ENCODE measurements around the gene WFDC9.

The WFDC9 gene

GRCh38 chr20:45583502-45583901 lies 47.6 kb downstream of the WFDC9 start:
- no peaks in the 10 kb centered on the region for H3F3A ChIP-seq (ENCODE audit: low read depth)
- H3K9ac ChIP-seq (ENCODE audit: low read depth, low read length, poor library complexity, severe bottlenecking) = no peak overlapping the region
- H3K36me3 ChIP-seq (ENCODE audit: insufficient read depth, low read length) = no peaks in the 10 kb centered on the region
- no peak overlapping the region for H3K4me3 ChIP-seq (ENCODE audit: low read length, poor library complexity, severe bottlenecking)
- TF ChIP-seq EZH2phosphoT487 (IDR thresholded peaks at IDR 0.05; ENCODE audit: borderline replicate concordance) = no peak
- no peak overlapping the region for H3K4me2 ChIP-seq (ENCODE audit: low read depth, low read length, poor library complexity, severe bottlenecking)
- H3K4me1 ChIP-seq (ENCODE audit: insufficient read depth, low read length, poor library complexity, severe bottlenecking) = no peaks in the 10 kb centered on the region
- H3K9me3 ChIP-seq (ENCODE audit: insufficient read depth, low read depth, low read length) = no peaks in the 10 kb centered on the region
- no peaks in the 10 kb centered on the region for H3K27me3 ChIP-seq (ENCODE audit: insufficient read depth, low read length, poor library complexity, severe bottlenecking)
- H2AFZ ChIP-seq (ENCODE audit: low read length) = no peak overlapping the region
- H3K79me2 ChIP-seq (ENCODE audit: insufficient read depth, low read length) = no peaks in the 10 kb centered on the region
- H4K20me1 ChIP-seq (ENCODE audit: insufficient read depth, low read length, poor library complexity, severe bottlenecking) = no peaks in the 10 kb centered on the region
- no peaks in the 10 kb centered on the region for H3K9me2 ChIP-seq (replicated peaks; ENCODE audit: low read depth, low read length)

DNA sequence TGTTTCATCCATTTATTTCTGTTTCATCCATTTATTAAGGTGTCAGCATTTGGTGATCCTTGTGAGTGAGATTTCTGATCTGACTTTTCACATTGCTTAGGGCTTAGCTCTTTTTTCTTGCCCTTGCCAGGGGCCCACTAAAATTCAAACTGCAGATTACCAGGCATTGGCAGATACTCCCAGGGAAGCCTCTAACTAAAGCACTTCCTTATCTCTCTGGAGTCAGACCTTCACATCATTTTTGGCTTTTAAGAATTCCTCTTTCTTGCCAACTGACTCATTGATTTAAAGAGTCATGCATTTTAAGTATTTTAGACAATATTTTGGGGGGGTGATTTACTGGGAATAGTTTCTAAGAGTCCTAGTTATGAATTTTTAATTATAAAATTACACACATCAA lies 49.4 kb downstream of the WFDC9 start:
- H3K9ac ChIP-seq (ENCODE audit: low read depth, low read length, poor library complexity, severe bottlenecking) = no peak overlapping the region
- H3K79me2 ChIP-seq (ENCODE audit: insufficient read depth, low read length) = no peaks in the 10 kb centered on the region
- H3K9me3 ChIP-seq (ENCODE audit: insufficient read depth, low read depth, low read length) = no peaks in the 10 kb centered on the region
- H3K9me2 ChIP-seq (replicated peaks; ENCODE audit: low read depth, low read length) = no peaks in the 10 kb centered on the region
- no peaks in the 10 kb centered on the region for H4K20me1 ChIP-seq (ENCODE audit: insufficient read depth, low read length, poor library complexity, severe bottlenecking)
- no peaks in the 10 kb centered on the region for H3F3A ChIP-seq (ENCODE audit: low read depth)
- H3K4me2 ChIP-seq (ENCODE audit: low read depth, low read length, poor library complexity, severe bottlenecking) = no peak overlapping the region
- H3K4me1 ChIP-seq (ENCODE audit: insufficient read depth, low read length, poor library complexity, severe bottlenecking) = no peaks in the 10 kb centered on the region
- H2AFZ ChIP-seq (ENCODE audit: low read length) = no peak overlapping the region
- TF ChIP-seq, protein P1, sequence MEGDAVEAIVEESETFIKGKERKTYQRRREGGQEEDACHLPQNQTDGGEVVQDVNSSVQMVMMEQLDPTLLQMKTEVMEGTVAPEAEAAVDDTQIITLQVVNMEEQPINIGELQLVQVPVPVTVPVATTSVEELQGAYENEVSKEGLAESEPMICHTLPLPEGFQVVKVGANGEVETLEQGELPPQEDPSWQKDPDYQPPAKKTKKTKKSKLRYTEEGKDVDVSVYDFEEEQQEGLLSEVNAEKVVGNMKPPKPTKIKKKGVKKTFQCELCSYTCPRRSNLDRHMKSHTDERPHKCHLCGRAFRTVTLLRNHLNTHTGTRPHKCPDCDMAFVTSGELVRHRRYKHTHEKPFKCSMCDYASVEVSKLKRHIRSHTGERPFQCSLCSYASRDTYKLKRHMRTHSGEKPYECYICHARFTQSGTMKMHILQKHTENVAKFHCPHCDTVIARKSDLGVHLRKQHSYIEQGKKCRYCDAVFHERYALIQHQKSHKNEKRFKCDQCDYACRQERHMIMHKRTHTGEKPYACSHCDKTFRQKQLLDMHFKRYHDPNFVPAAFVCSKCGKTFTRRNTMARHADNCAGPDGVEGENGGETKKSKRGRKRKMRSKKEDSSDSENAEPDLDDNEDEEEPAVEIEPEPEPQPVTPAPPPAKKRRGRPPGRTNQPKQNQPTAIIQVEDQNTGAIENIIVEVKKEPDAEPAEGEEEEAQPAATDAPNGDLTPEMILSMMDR (conservative IDR thresholded peaks at IDR 0.05; ENCODE audit: low read length) = no peak
- TF ChIP-seq EZH2phosphoT487 (IDR thresholded peaks at IDR 0.05; ENCODE audit: borderline replicate concordance) = no peak
- no peaks in the 10 kb centered on the region for H3K36me3 ChIP-seq (ENCODE audit: insufficient read depth, low read length)
- H3K27me3 ChIP-seq (ENCODE audit: insufficient read depth, low read length, poor library complexity, severe bottlenecking) = no peaks in the 10 kb centered on the region
- no peak overlapping the region for H3K4me3 ChIP-seq (ENCODE audit: low read length, poor library complexity, severe bottlenecking)

DNA sequence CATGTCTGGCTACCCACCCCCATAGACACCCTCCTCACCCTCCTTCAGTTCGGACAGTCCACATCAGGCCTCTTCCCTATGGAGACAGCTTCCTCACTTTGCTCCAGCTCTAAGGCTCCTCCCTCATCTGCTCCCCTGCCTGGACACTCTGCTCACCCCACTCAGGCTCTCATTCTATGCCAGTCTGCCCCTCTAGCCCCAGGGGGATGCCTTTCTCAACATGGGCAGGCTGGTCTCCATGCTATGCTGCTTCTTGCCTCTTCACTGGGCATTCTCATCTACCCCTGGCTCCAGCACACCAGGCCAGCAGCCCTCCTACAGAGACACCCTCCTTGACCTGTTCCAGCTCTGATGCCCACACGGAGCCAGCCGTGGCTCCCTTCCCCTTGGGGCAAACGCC lies 51.9 kb downstream of the WFDC9 start, which contains the start of gene WFDC8:
Gene WFDC8, minus strand, starts transcription at position 101 of the 400 bp plus-strand sequence. Its CDS starts 37 bp downstream, at position 64.
- Histone ChIP-seq H3K9me3 (ENCODE audit: insufficient read depth, low read depth, low read length) (no peaks in the 10 kb centered on the region), H3K9me2 (replicated peaks; ENCODE audit: low read depth, low read length) (no peaks in the 10 kb centered on the region), H3F3A (ENCODE audit: low read depth) (no peaks in the 10 kb centered on the region), H3K4me1 (ENCODE audit: insufficient read depth, low read length, poor library complexity, severe bottlenecking) (no peaks in the 10 kb centered on the region), H2AFZ (ENCODE audit: low read length) (no peak within 1 kb of the TSS), H3K4me2 (ENCODE audit: low read depth, low read length, poor library complexity, severe bottlenecking) (no peak within 1 kb of the TSS), H3K36me3 (ENCODE audit: insufficient read depth, low read length) (no peaks in the 10 kb centered on the region), H3K4me3 (ENCODE audit: low read length, poor library complexity, severe bottlenecking) (no peak within 1 kb of the TSS), H3K27me3 (ENCODE audit: insufficient read depth, low read length, poor library complexity, severe bottlenecking) (no peaks in the 10 kb centered on the region), H4K20me1 (ENCODE audit: insufficient read depth, low read length, poor library complexity, severe bottlenecking) (no peaks in the 10 kb centered on the region), H3K79me2 (ENCODE audit: insufficient read depth, low read length) (no peaks in the 10 kb centered on the region), H3K9ac (ENCODE audit: low read depth, low read length, poor library complexity, severe bottlenecking) (no peak within 1 kb of the TSS)
- TF ChIP-seq, protein P1 (conservative IDR thresholded peaks at IDR 0.05; ENCODE audit: low read length) = no peak
- no peak for TF ChIP-seq EZH2phosphoT487 (IDR thresholded peaks at IDR 0.05; ENCODE audit: borderline replicate concordance)

DNA sequence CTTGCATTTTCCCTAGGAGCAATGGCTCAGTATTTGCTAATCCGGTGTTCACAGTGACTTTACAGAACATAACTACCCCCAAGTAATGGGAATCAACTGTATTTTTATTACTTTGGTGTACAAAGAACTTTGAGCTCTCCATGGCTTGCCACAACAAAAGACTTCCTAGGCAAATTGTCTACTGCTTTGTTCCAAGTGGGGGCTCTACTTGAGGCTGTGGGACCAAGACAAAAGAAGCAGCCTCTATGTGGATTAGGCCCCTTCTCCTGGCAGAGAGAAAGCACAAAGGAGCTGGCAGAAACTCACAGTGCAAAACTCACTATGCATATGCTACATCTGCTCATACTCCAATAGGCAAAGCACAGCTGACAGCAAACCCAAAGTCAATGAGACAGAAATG lies 52.9 kb downstream of the WFDC9 start:
- Histone ChIP-seq H3K9me3 (ENCODE audit: insufficient read depth, low read depth, low read length) (no peaks in the 10 kb centered on the region), H3K9ac (ENCODE audit: low read depth, low read length, poor library complexity, severe bottlenecking) (no peak overlapping the region), H3K4me1 (ENCODE audit: insufficient read depth, low read length, poor library complexity, severe bottlenecking) (no peaks in the 10 kb centered on the region), H3F3A (ENCODE audit: low read depth) (no peaks in the 10 kb centered on the region), H3K4me2 (ENCODE audit: low read depth, low read length, poor library complexity, severe bottlenecking) (no peak overlapping the region), H3K27me3 (ENCODE audit: insufficient read depth, low read length, poor library complexity, severe bottlenecking) (no peaks in the 10 kb centered on the region), H2AFZ (ENCODE audit: low read length) (no peak overlapping the region), H3K36me3 (ENCODE audit: insufficient read depth, low read length) (no peaks in the 10 kb centered on the region), H4K20me1 (ENCODE audit: insufficient read depth, low read length, poor library complexity, severe bottlenecking) (no peaks in the 10 kb centered on the region), H3K79me2 (ENCODE audit: insufficient read depth, low read length) (no peaks in the 10 kb centered on the region), H3K4me3 (ENCODE audit: low read length, poor library complexity, severe bottlenecking) (no peak overlapping the region), H3K9me2 (replicated peaks; ENCODE audit: low read depth, low read length) (no peaks in the 10 kb centered on the region)
- TF ChIP-seq, protein P1 (conservative IDR thresholded peaks at IDR 0.05; ENCODE audit: low read length) = no peak
- no peak for TF ChIP-seq EZH2phosphoT487 (IDR thresholded peaks at IDR 0.05; ENCODE audit: borderline replicate concordance)
